Measurements from ENCODE around the gene SMIM38. TPM values are rescaled to one million over a fixed set of nuclear protein-coding genes. Genes with fewer than 3 reads are reported as not detected.
A peak's percentile ranks its signal among the peaks of the same experiment; 100 is the strongest.

The SMIM38 gene
- total and polyA plus RNA-seq, 7 donors, result 0.03 to 0.54 (median 0.10) TPM; not detected in 1

GRCh38 chr11:69169479-69169878 lies 13.7 kb downstream of the SMIM38 start:
- Histone ChIP-seq H3K36me3 (ENCODE audit: insufficient read depth in 1 of 2, low read depth in 1 of 2) (no peaks in the 10 kb centered on the region), H3K4me1 (peaks cover 4% of the 10 kb centered on the region), H3K9me3 (no peaks in the 10 kb centered on the region), H3K27me3 (ENCODE audit: insufficient read depth in 3 of 3, low read length in 2 of 3) (peaks cover 0 to 8% (median 2%) of the 10 kb centered on the region in 3 donors), H3K27ac (no peak overlapping the region), H3K4me3 (no peak overlapping the region)
- TF ChIP-seq CTCF (IDR thresholded peaks at IDR 0.05), result no peak
- WGBS, 3 donors, result 93 to 98% (median 96%) methylated on average over 3 of the region's 3 CpGs
- intact Hi-C loops (cut with DNase I), result no loop called here
- ATAC-seq, result no peak
- DNase-seq, result no peak

- Histone ChIP-seq H3K27ac (no peak overlapping the region), H3K27me3 (ENCODE audit: insufficient read depth in 3 of 3, low read length in 2 of 3) (peaks cover 0 to 8% (median 2%) of the 10 kb centered on the region in 3 donors), H3K36me3 (ENCODE audit: insufficient read depth in 1 of 2, low read depth in 1 of 2) (no peaks in the 10 kb centered on the region), H3K9me3 (no peaks in the 10 kb centered on the region), H3K4me3 (no peak overlapping the region), H3K4me1 (peaks cover 4% of the 10 kb centered on the region)
- DNase-seq (no peak), ATAC-seq (peak in 3 of 4 donors; percentile 63 to 79 (median 79))
- no peak for TF ChIP-seq CTCF (IDR thresholded peaks at IDR 0.05)
- WGBS, 3 donors, result 27 to 37% (median 35%) methylated on average over 6 of the region's 6 CpGs
- intact Hi-C loops (cut with DNase I), result no loop called here
These were observed 15.0 kb downstream of the SMIM38 start for GRCh38 chr11:69170704-69171103.

- H3K27me3 ChIP-seq (ENCODE audit: insufficient read depth in 3 of 3, low read length in 2 of 3), result peaks cover 0 to 8% (median 2%) of the 10 kb centered on the region in 3 donors
- no peak for TF ChIP-seq CTCF (IDR thresholded peaks at IDR 0.05)
- intact Hi-C loops (cut with DNase I), result no loop called here
- 86 to 89% (median 87%) methylated on average over 6 of the region's 6 CpGs for WGBS, 3 donors
- no peak overlapping the region for H3K4me3 ChIP-seq
- no peaks in the 10 kb centered on the region for H3K36me3 ChIP-seq (ENCODE audit: insufficient read depth in 1 of 2, low read depth in 1 of 2)
- no peak overlapping the region for H3K27ac ChIP-seq
- H3K9me3 ChIP-seq, result no peaks in the 10 kb centered on the region
- DNase-seq, result no peak
- no peaks in the 10 kb centered on the region for H3K4me1 ChIP-seq
- no peak for ATAC-seq
These were observed 15.9 kb downstream of the SMIM38 start for GRCh38 chr11:69171476-69172240.

- no peak for ATAC-seq
- Histone ChIP-seq H3K36me3 (ENCODE audit: insufficient read depth in 1 of 2, low read depth in 1 of 2) (no peaks in the 10 kb centered on the region), H3K4me1 (no peaks in the 10 kb centered on the region), H3K9me3 (no peaks in the 10 kb centered on the region), H3K27me3 (ENCODE audit: insufficient read depth in 3 of 3, low read length in 2 of 3) (peaks cover 0 to 4% (median 2%) of the 10 kb centered on the region in 3 donors), H3K4me3 (no peak overlapping the region), H3K27ac (no peak overlapping the region)
- no peak for TF ChIP-seq CTCF (IDR thresholded peaks at IDR 0.05)
- intact Hi-C loops (cut with DNase I), result no loop called here
- no peak for DNase-seq
- 5 to 7% (median 6%) methylated on average over 1 of the region's 1 CpG for WGBS, 3 donors
These were observed 16.9 kb downstream of the SMIM38 start for GRCh38 chr11:69172674-69173073.
